Activated CD8-positive, alpha-beta T cell treated with anti-CD3 and anti-CD28 coated beads, Interleukin-2, amount 10 ng/mL, durations not matched to agents 7 days and 5 days (primary cell): Measurements from ENCODE around the gene SEMA4A. TPM values are rescaled to one million over a fixed set of nuclear protein-coding genes. Genes with fewer than 3 reads are reported as not detected.

Experiments used
- ATAC-seq: fragments of 150-1000 bp; cut with Tn5 transposase; one replicate; pipeline ENCODE4 v1.10.0; 2021; ENCODE audit warnings: moderate library complexity
- CTCF ChIA-PET: fragments of 350-600 bp; sonication (Branson Sonifier 250); formaldehyde crosslinking; loops from one replicate; lab custom pipeline; 2021; ENCODE audit warnings: antibody characterized with exemption; lab: Charles Lee
- POLR2A ChIA-PET: fragments of 350-600 bp; sonication (Branson Sonifier 250); formaldehyde crosslinking; loops from one replicate; lab custom pipeline; 2021; ENCODE audit warnings: antibody characterized with exemption; lab: Charles Lee
- DNase-seq: peaks from one replicate; pipeline ENCODE4 v3.0.0-alpha.2; 2020
- H3K27ac Mint-ChIP-seq: one replicate; pipeline ENCODE4 v1.8.0; 2021; ENCODE audit warnings: mild to moderate bottlenecking, mixed read lengths
- H3K27me3 Mint-ChIP-seq: one replicate; pipeline ENCODE4 v1.8.0; 2021; ENCODE audit warnings: low read depth, mixed read lengths
- H3K36me3 Mint-ChIP-seq: one replicate; pipeline ENCODE4 v1.8.0; 2021; ENCODE audit warnings: low read depth, mixed read lengths
- H3K4me1 Mint-ChIP-seq: one replicate; pipeline ENCODE4 v1.8.0; 2021; ENCODE audit warnings: low read depth, mixed read lengths
- H3K4me3 Mint-ChIP-seq: one replicate; pipeline ENCODE4 v1.8.0; 2021; ENCODE audit warnings: mild to moderate bottlenecking, mixed read lengths
- H3K9me3 Mint-ChIP-seq: one replicate; pipeline ENCODE4 v1.8.0; 2022; ENCODE audit warnings: mixed read lengths; ENCODE audit not compliant: insufficient read depth
- total RNA-seq, 2 experiments: library from RNA; stranded (reverse); gene quantifications; one replicate each; pipeline ENCODE4 v1.2.3, GENCODE V29; 2021

SEMA4A gene
- total RNA-seq, 2 experiments from 2014 or later: 16.8 to 17.8 TPM

GRCh38 chr1:156128308-156128653 is 25.1 kb upstream of the SEMA4A start:
- ATAC-seq (no peak), DNase-seq (no peak)
- H3K27ac Mint-ChIP-seq: no peak overlapping the region
- no peaks in the 10 kb centered on the region for H3K36me3 Mint-ChIP-seq
- POLR2A ChIA-PET: interaction anchor here (1.3 to 8.1 kb wide), 3 partner anchors 18 to 154 kb away, joined by 3 to 44 read pairs (median 5); partner anchors contain the start of gene SMG5
- CTCF ChIA-PET: interaction anchor here (0.7 to 8.5 kb wide), 13 partner anchors 8 to 304 kb away, joined by 3 to 534 read pairs (median 9); partner anchors contain the start of gene LMNA
- peaks cover 11% of the 10 kb centered on the region for H3K27me3 Mint-ChIP-seq
- no peaks in the 10 kb centered on the region for H3K9me3 Mint-ChIP-seq
- H3K4me3 Mint-ChIP-seq: no peak overlapping the region
- H3K4me1 Mint-ChIP-seq: peaks cover 66% of the 10 kb centered on the region

DNA sequence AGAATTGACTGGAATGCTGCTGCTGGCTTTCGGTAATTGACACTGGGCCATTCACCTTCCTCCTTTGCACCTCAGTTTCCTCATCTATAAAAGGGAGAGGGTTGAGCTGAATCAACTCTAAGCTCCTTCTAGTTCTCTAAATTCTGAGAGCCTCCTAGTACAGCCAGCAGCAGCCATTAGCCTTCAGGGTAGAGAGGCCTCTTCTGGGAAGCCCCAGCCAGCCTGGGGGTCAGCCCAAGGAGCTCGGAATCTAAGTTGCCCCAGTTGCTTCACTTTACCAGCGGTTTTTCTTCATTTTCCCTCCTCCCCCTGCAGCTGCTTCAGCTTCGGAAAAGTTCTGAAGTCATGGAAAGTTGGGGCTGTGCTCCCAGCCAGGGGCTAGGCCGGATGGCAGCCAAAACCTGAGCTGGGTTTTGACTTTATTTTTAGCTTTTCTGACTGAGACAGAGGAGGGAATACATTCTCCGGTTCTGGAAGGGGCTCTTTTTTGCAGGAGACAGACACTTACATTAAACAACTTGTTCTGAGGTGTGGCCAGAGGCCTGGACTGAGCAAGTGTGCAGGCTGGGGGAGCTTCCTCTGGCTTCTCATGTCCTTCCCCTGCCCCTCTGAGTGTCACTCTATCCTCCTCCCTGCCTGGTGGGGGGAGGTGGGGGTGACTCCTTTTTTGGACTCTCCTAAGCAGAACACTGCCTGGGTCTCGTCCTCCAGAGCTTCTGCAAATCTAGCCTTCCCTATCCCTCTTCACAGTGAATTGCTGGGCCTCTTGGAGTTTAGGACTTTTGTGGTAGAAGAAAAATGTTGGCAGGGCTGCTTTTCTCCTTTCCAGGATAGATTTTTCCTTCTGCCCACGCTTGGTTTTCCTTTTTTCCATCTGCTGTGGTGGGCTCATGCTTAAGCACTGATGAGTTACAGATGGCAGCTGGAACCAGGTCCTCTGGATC is 24.5 kb upstream of the SEMA4A start:
- Mint-ChIP-seq H3K27me3 (peaks cover 8% of the 10 kb centered on the region), H3K4me3 (no peak overlapping the region), H3K9me3 (no peaks in the 10 kb centered on the region), H3K27ac (no peak overlapping the region), H3K4me1 (peaks cover 59% of the 10 kb centered on the region), H3K36me3 (no peaks in the 10 kb centered on the region)
- ChIA-PET CTCF (interaction anchor here (0.6 to 8.5 kb wide), 22 partner anchors 8 to 303 kb away, joined by 3 to 534 read pairs (median 5); partner anchors contain the start of genes LMNA and RAB25), POLR2A (interaction anchor here (1.2 to 8.1 kb wide), 3 partner anchors 17 to 84 kb away, joined by 3 to 44 read pairs (median 3); partner anchors contain the start of gene PMF1)
- no peak for ATAC-seq
- DNase-seq: no peak

DNA sequence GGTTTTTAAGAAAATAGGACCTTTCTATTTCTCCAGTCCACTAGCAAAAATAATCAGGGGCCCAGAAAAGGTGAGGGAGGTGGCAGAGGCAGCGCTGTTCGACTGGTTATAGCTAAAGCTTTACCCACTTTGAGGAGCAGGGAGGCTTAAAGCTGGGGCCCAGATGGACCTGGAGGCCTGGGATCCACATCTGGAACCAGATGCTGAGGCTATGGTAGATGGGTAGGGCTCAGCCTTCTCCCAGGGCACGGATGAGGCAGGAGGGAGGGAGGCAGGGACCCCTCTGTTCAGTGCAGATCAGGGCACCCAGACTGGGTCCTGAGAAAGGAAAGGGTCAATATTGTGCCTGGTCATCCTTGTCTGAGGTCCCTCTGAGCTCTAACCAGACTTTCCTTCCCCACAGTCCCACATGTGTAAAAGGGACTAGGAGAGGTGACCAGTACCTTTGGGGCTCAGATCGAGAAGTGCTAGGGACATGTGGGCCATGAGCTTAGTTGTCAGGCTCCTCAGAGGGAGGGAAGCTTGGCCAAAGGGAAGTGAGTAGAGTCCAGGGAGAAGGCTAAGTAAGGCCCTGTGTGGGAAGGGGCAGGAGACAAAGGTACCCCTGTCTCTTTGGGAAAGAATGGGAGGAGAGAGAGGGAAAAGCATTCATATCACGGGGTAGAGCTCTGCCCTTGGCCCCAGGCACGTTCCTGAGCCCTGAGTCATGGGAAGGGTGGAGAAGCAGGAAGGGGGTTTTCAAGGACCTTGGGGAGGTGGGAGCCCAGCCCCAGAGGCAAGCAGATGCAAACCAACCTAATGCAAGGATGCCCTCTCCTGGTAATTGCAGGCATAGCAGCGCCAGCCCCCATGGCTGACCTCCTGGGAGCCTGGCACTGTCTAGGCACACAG is 23.5 kb upstream of the SEMA4A start:
- ChIA-PET CTCF (interaction anchor here (0.9 to 8.5 kb wide), 23 partner anchors 9 to 189 kb away, joined by 3 to 534 read pairs (median 4); partner anchors contain the start of genes LMNA and PMF1), POLR2A (interaction anchor here (0.6 to 8.1 kb wide), 3 partner anchors 12 to 83 kb away, joined by 3 to 44 read pairs (median 4); partner anchors contain the start of gene PMF1)
- Mint-ChIP-seq H3K9me3 (no peaks in the 10 kb centered on the region), H3K4me1 (peaks cover 51% of the 10 kb centered on the region), H3K27me3 (peaks cover 7% of the 10 kb centered on the region), H3K4me3 (no peak overlapping the region), H3K36me3 (no peaks in the 10 kb centered on the region), H3K27ac (no peak overlapping the region)
- ATAC-seq (no peak), DNase-seq (peak; percentile 83)

GRCh38 chr1:156130578-156130942 is 22.8 kb upstream of the SEMA4A start:
- no peaks in the 10 kb centered on the region for H3K9me3 Mint-ChIP-seq
- H3K4me3 Mint-ChIP-seq: no peak overlapping the region
- ATAC-seq: no peak
- CTCF ChIA-PET: interaction anchor here (0.9 to 8.5 kb wide), 15 partner anchors 10 to 189 kb away, joined by 3 to 534 read pairs (median 9); partner anchors contain the start of genes LMNA, PMF1, SMG5 and TMEM79
- H3K27me3 Mint-ChIP-seq: peaks cover 5% of the 10 kb centered on the region
- no peak for DNase-seq
- no peak overlapping the region for H3K27ac Mint-ChIP-seq
- peaks cover 44% of the 10 kb centered on the region for H3K4me1 Mint-ChIP-seq
- POLR2A ChIA-PET: interaction anchor here (0.6 to 8.1 kb wide), 2 partner anchors 11 to 33 kb away, joined by 4 to 44 read pairs; no protein-coding TSS in a partner anchor
- H3K36me3 Mint-ChIP-seq: no peaks in the 10 kb centered on the region

DNA sequence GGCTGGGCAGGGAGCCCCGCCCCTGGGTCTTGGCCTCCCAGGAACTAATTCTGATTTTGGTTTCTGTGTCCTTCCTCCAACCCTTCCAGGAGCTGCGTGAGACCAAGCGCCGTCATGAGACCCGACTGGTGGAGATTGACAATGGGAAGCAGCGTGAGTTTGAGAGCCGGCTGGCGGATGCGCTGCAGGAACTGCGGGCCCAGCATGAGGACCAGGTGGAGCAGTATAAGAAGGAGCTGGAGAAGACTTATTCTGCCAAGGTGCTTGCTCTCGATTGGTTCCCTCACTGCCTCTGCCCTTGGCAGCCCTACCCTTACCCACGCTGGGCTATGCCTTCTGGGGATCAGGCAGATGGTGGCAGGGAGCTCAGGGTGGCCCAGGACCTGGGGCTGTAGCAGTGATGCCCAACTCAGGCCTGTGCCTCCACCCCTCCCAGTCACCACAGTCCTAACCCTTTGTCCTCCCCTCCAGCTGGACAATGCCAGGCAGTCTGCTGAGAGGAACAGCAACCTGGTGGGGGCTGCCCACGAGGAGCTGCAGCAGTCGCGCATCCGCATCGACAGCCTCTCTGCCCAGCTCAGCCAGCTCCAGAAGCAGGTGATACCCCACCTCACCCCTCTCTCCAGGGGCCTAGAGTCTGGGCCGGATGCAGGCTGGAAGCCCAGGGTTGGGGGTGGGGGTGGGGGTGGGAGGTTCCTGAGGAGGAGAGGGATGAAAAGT is 18.5 kb upstream of the SEMA4A start:
- H3K9me3 Mint-ChIP-seq: no peaks in the 10 kb centered on the region
- DNase-seq (no peak), ATAC-seq (no peak)
- H3K36me3 Mint-ChIP-seq: no peaks in the 10 kb centered on the region
- H3K4me1 Mint-ChIP-seq: peaks cover 6% of the 10 kb centered on the region
- ChIA-PET CTCF (interaction anchor here (0.8 to 1.4 kb wide), 7 partner anchors 12 to 185 kb away, joined by 3 to 8 read pairs (median 4); no protein-coding TSS in a partner anchor), POLR2A (no interaction called here)
- H3K4me3 Mint-ChIP-seq: no peak overlapping the region
- no peak overlapping the region for H3K27ac Mint-ChIP-seq
- H3K27me3 Mint-ChIP-seq: peaks cover 4% of the 10 kb centered on the region

- H3K9me3 Mint-ChIP-seq: no peaks in the 10 kb centered on the region
- H3K27me3 Mint-ChIP-seq: no peaks in the 10 kb centered on the region
- POLR2A ChIA-PET: interaction anchor here (1.1 kb wide), 1 partner anchor 146 kb away, joined by 3 read pairs; the partner anchor contains the start of gene SMG5
- DNase-seq (no peak), ATAC-seq (no peak)
- peaks cover 1% of the 10 kb centered on the region for H3K4me1 Mint-ChIP-seq
- H3K4me3 Mint-ChIP-seq: no peak overlapping the region
- H3K36me3 Mint-ChIP-seq: no peaks in the 10 kb centered on the region
- CTCF ChIA-PET: interaction anchor here (0.6 to 1.2 kb wide), 3 partner anchors 40 to 89 kb away, joined by 3 to 5 read pairs (median 5); no protein-coding TSS in a partner anchor
- H3K27ac Mint-ChIP-seq: no peak overlapping the region
These were observed 17.2 kb upstream of the SEMA4A start for GRCh38 chr1:156135930-156136871.

GRCh38 chr1:156136970-156137483 is 16.4 kb upstream of the SEMA4A start:
- ATAC-seq (no peak), DNase-seq (no peak)
- no peak overlapping the region for H3K27ac Mint-ChIP-seq
- H3K4me3 Mint-ChIP-seq: no peak overlapping the region
- H3K36me3 Mint-ChIP-seq: no peaks in the 10 kb centered on the region
- H3K27me3 Mint-ChIP-seq: no peaks in the 10 kb centered on the region
- POLR2A ChIA-PET: interaction anchor here (1.1 kb wide), 1 partner anchor 145 kb away, joined by 3 read pairs; the partner anchor contains the start of gene SMG5
- peaks cover 1% of the 10 kb centered on the region for H3K4me1 Mint-ChIP-seq
- CTCF ChIA-PET: interaction anchor here (0.6 to 1.2 kb wide), 3 partner anchors 41 to 89 kb away, joined by 3 to 5 read pairs (median 4); no protein-coding TSS in a partner anchor
- no peaks in the 10 kb centered on the region for H3K9me3 Mint-ChIP-seq

- no peak overlapping the region for H3K4me3 Mint-ChIP-seq
- POLR2A ChIA-PET: no interaction called here
These were observed 14.9 kb upstream of the SEMA4A start for GRCh38 chr1:156138458-156138867.

DNA sequence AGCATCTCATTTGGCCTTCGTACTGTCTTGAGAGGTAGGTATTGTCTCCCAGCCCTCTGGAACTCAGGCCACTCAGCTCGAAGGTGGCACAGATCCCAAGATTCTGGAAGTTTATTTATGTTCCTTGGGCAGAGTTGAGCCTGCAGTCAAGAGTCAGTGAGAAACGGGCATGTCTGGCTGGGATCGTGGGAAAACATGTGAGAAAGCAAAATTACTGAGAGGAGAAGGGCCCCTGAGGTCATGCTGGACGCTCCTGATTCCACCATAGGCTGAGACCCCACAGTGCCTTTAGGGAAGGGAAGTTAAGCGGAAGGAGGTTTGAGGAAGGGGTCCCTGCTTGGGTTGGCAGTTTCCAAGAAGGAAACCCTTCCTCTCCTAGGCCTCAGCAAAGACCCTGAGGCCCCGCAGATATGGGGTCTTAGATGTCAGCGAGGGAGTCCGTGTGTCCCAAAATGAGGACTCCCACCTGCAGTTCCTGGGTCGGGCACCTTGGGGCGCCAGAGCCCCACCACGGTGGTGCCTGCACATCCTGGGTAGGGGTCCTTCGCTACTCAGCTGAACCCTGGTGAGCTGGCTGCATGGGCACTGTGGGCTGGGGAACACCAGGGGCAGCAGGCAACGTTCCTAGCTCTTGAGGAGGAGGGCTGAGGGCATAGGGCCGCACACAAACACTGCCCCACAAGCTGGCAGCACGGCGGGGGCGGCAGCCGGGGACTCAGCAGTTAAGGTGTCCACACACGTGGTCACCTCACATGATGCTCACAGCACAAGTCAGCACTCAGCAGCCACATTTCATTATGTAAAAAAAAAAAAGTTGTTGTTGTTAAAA is 12.3 kb upstream of the SEMA4A start:
- Mint-ChIP-seq H3K27me3 (no peaks in the 10 kb centered on the region), H3K4me3 (no peak overlapping the region), H3K36me3 (no peaks in the 10 kb centered on the region), H3K27ac (no peak overlapping the region), H3K4me1 (peaks cover 7% of the 10 kb centered on the region), H3K9me3 (no peaks in the 10 kb centered on the region)
- ChIA-PET CTCF (interaction anchor here (0.6 to 9.6 kb wide), 23 partner anchors 9 to 245 kb away, joined by 3 to 254 read pairs (median 5); partner anchors contain the start of genes PMF1 and SMG5), POLR2A (interaction anchor here (0.6 to 1.0 kb wide), 5 partner anchors 11 to 98 kb away, joined by 3 to 5 read pairs (median 4); no protein-coding TSS in a partner anchor)
- ATAC-seq (peak; percentile 11), DNase-seq (no peak)

More at GRCh38 chr1:156138458-156138867, 14.9 kb upstream of the SEMA4A start:
- no peaks in the 10 kb centered on the region for H3K36me3 Mint-ChIP-seq
- H3K9me3 Mint-ChIP-seq: no peaks in the 10 kb centered on the region
- DNase-seq (no peak), ATAC-seq (no peak)
- CTCF ChIA-PET: no interaction called here
- H3K27ac Mint-ChIP-seq: no peak overlapping the region
- peaks cover 1% of the 10 kb centered on the region for H3K4me1 Mint-ChIP-seq
- no peaks in the 10 kb centered on the region for H3K27me3 Mint-ChIP-seq
